Activated naive CD8-positive, alpha-beta T cell treated with anti-CD3 and anti-CD28 coated beads, Interleukin-2, amount 50 U/mL, for 24 hours (primary cell): Measurements from ENCODE around the gene STK10.

Experiments
- ATAC-seq: fragments of 150-1000 bp; cut with Tn5 transposase; one replicate; pipeline ENCODE4 v1.10.0; 2021
- DNase-seq: peaks from one replicate; pipeline ENCODE4 v3.0.0; 2021
- H3K27ac Mint-ChIP-seq: one replicate; pipeline ENCODE4 v1.8.0; 2021; ENCODE audit warnings: mild to moderate bottlenecking, mixed read lengths
- H3K27me3 Mint-ChIP-seq: one replicate; pipeline ENCODE4 v1.8.0; 2021; ENCODE audit warnings: mixed read lengths
- H3K36me3 Mint-ChIP-seq: one replicate; pipeline ENCODE4 v1.8.0; 2021; ENCODE audit warnings: low read depth, mixed read lengths
- H3K4me1 Mint-ChIP-seq: one replicate; pipeline ENCODE4 v1.8.0; 2021; ENCODE audit warnings: mixed read lengths
- H3K4me3 Mint-ChIP-seq: one replicate; pipeline ENCODE4 v1.8.0; 2021; ENCODE audit warnings: mild to moderate bottlenecking, moderate library complexity, mixed read lengths
- H3K9me3 Mint-ChIP-seq: one replicate; pipeline ENCODE4 v1.8.0; 2021; ENCODE audit warnings: mixed read lengths

The STK10 gene

GRCh38 chr5:172077664-172078425 is 110.2 kb downstream of the STK10 start:
- Mint-ChIP-seq H3K4me1 (peaks cover 17% of the 10 kb centered on the region), H3K27me3 (no peaks in the 10 kb centered on the region), H3K27ac (no peak overlapping the region), H3K36me3 (peaks cover 56% of the 10 kb centered on the region), H3K4me3 (no peak overlapping the region), H3K9me3 (no peaks in the 10 kb centered on the region)
- no peak for ATAC-seq
- DNase-seq: no peak

GRCh38 chr5:172076761-172077244 is 111.2 kb downstream of the STK10 start:
- Mint-ChIP-seq H3K27ac (no peak overlapping the region), H3K27me3 (no peaks in the 10 kb centered on the region), H3K36me3 (peaks cover 52% of the 10 kb centered on the region), H3K4me3 (no peak overlapping the region), H3K9me3 (no peaks in the 10 kb centered on the region), H3K4me1 (peaks cover 21% of the 10 kb centered on the region)
- no peak for ATAC-seq
- DNase-seq: no peak

- peaks cover 53% of the 10 kb centered on the region for H3K36me3 Mint-ChIP-seq
- H3K9me3 Mint-ChIP-seq: no peaks in the 10 kb centered on the region
- DNase-seq (no peak), ATAC-seq (no peak)
- H3K27ac Mint-ChIP-seq: no peak overlapping the region
- H3K27me3 Mint-ChIP-seq: no peaks in the 10 kb centered on the region
- H3K4me3 Mint-ChIP-seq: no peak overlapping the region
- H3K4me1 Mint-ChIP-seq: peaks cover 30% of the 10 kb centered on the region
Observed at GRCh38 chr5:172075656-172076055, 112.4 kb downstream of the STK10 start.

- ATAC-seq (no peak), DNase-seq (no peak)
- Mint-ChIP-seq H3K9me3 (no peaks in the 10 kb centered on the region), H3K4me1 (peaks cover 32% of the 10 kb centered on the region), H3K4me3 (no peak overlapping the region), H3K27me3 (no peaks in the 10 kb centered on the region), H3K27ac (no peak overlapping the region), H3K36me3 (peaks cover 50% of the 10 kb centered on the region)
Observed at GRCh38 chr5:172074896-172075295, 113.1 kb downstream of the STK10 start.

- Mint-ChIP-seq H3K27ac (peak overlapping the region; percentile 40), H3K36me3 (peaks cover 47% of the 10 kb centered on the region), H3K4me1 (peaks cover 47% of the 10 kb centered on the region), H3K27me3 (no peaks in the 10 kb centered on the region), H3K4me3 (no peak overlapping the region), H3K9me3 (no peaks in the 10 kb centered on the region)
- ATAC-seq: no peak
- DNase-seq: no peak
Observed at GRCh38 chr5:172071309-172071875, 116.6 kb downstream of the STK10 start.

- peaks cover 52% of the 10 kb centered on the region for H3K4me1 Mint-ChIP-seq
Observed at GRCh38 chr5:172065431-172066065, 122.5 kb downstream of the STK10 start.

GRCh38 chr5:172064766-172065165 is 123.3 kb downstream of the STK10 start:
- ATAC-seq: no peak
- Mint-ChIP-seq H3K27me3 (no peaks in the 10 kb centered on the region), H3K4me1 (peaks cover 47% of the 10 kb centered on the region), H3K4me3 (no peak overlapping the region), H3K9me3 (no peaks in the 10 kb centered on the region), H3K27ac (no peak overlapping the region), H3K36me3 (peaks cover 64% of the 10 kb centered on the region)
- no peak for DNase-seq

More at GRCh38 chr5:172065431-172066065, 122.5 kb downstream of the STK10 start:
- no peak overlapping the region for H3K27ac Mint-ChIP-seq
- H3K27me3 Mint-ChIP-seq: no peaks in the 10 kb centered on the region
- DNase-seq (no peak), ATAC-seq (no peak)
- H3K36me3 Mint-ChIP-seq: peaks cover 61% of the 10 kb centered on the region
- no peaks in the 10 kb centered on the region for H3K9me3 Mint-ChIP-seq
- H3K4me3 Mint-ChIP-seq: no peak overlapping the region

GRCh38 chr5:172064358-172064757 is 123.7 kb downstream of the STK10 start:
- Mint-ChIP-seq H3K9me3 (no peaks in the 10 kb centered on the region), H3K27me3 (no peaks in the 10 kb centered on the region)

GRCh38 chr5:172063463-172064235 is 124.4 kb downstream of the STK10 start:
- no peak overlapping the region for H3K27ac Mint-ChIP-seq
- peaks cover 43% of the 10 kb centered on the region for H3K4me1 Mint-ChIP-seq
- H3K4me3 Mint-ChIP-seq: no peak overlapping the region
- no peaks in the 10 kb centered on the region for H3K9me3 Mint-ChIP-seq
- H3K36me3 Mint-ChIP-seq: peaks cover 63% of the 10 kb centered on the region
- ATAC-seq (no peak), DNase-seq (no peak)
- no peaks in the 10 kb centered on the region for H3K27me3 Mint-ChIP-seq

More at GRCh38 chr5:172064358-172064757, 123.7 kb downstream of the STK10 start:
- DNase-seq: no peak
- Mint-ChIP-seq H3K27ac (no peak overlapping the region), H3K4me1 (peaks cover 47% of the 10 kb centered on the region), H3K4me3 (no peak overlapping the region), H3K36me3 (peaks cover 66% of the 10 kb centered on the region)
- ATAC-seq: no peak

- DNase-seq: no peak
- H3K27me3 Mint-ChIP-seq: no peaks in the 10 kb centered on the region
- no peak overlapping the region for H3K27ac Mint-ChIP-seq
- ATAC-seq: no peak
- H3K36me3 Mint-ChIP-seq: peaks cover 59% of the 10 kb centered on the region
- H3K4me3 Mint-ChIP-seq: no peak overlapping the region
- peaks cover 7% of the 10 kb centered on the region for H3K4me1 Mint-ChIP-seq
- H3K9me3 Mint-ChIP-seq: no peaks in the 10 kb centered on the region
Observed at GRCh38 chr5:172059661-172060100, 128.3 kb downstream of the STK10 start.

GRCh38 chr5:172058088-172058487 is 129.9 kb downstream of the STK10 start:
- H3K9me3 Mint-ChIP-seq: no peaks in the 10 kb centered on the region
- no peaks in the 10 kb centered on the region for H3K27me3 Mint-ChIP-seq
- ATAC-seq: no peak
- H3K4me1 Mint-ChIP-seq: peaks cover 2% of the 10 kb centered on the region
- H3K27ac Mint-ChIP-seq: no peak overlapping the region
- no peak overlapping the region for H3K4me3 Mint-ChIP-seq
- no peak for DNase-seq
- H3K36me3 Mint-ChIP-seq: peaks cover 48% of the 10 kb centered on the region

GRCh38 chr5:172055996-172056395 is 132.0 kb downstream of the STK10 start:
- peak overlapping the region; percentile 41 for H3K27ac Mint-ChIP-seq
- H3K4me3 Mint-ChIP-seq: no peak overlapping the region
- DNase-seq: no peak
- H3K9me3 Mint-ChIP-seq: no peaks in the 10 kb centered on the region
- ATAC-seq: no peak
- peaks cover 41% of the 10 kb centered on the region for H3K36me3 Mint-ChIP-seq
- peaks cover 2% of the 10 kb centered on the region for H3K4me1 Mint-ChIP-seq
- no peaks in the 10 kb centered on the region for H3K27me3 Mint-ChIP-seq

- no peak overlapping the region for H3K4me3 Mint-ChIP-seq
- H3K27me3 Mint-ChIP-seq: no peaks in the 10 kb centered on the region
- ATAC-seq (no peak), DNase-seq (no peak)
- peaks cover 2% of the 10 kb centered on the region for H3K4me1 Mint-ChIP-seq
- H3K27ac Mint-ChIP-seq: peak overlapping the region; percentile 41
- no peaks in the 10 kb centered on the region for H3K9me3 Mint-ChIP-seq
- peaks cover 37% of the 10 kb centered on the region for H3K36me3 Mint-ChIP-seq
Observed at GRCh38 chr5:172055421-172055820, 132.6 kb downstream of the STK10 start.

GRCh38 chr5:172054611-172055153 is 133.3 kb downstream of the STK10 start:
- peaks cover 35% of the 10 kb centered on the region for H3K36me3 Mint-ChIP-seq
- no peaks in the 10 kb centered on the region for H3K9me3 Mint-ChIP-seq

More at GRCh38 chr5:172054611-172055153, 133.3 kb downstream of the STK10 start:
- H3K27ac Mint-ChIP-seq: no peak overlapping the region
- H3K4me3 Mint-ChIP-seq: no peak overlapping the region
- H3K27me3 Mint-ChIP-seq: no peaks in the 10 kb centered on the region
- ATAC-seq (no peak), DNase-seq (no peak)
- H3K4me1 Mint-ChIP-seq: peaks cover 2% of the 10 kb centered on the region
